ENCODE measurements around the gene IL21R.
"Not testable (repeated sequence)": the region's sequence is repeated elsewhere in the genome, so short reads cannot be mapped to it uniquely, and the experiment has no call there.

The IL21R gene

DNA sequence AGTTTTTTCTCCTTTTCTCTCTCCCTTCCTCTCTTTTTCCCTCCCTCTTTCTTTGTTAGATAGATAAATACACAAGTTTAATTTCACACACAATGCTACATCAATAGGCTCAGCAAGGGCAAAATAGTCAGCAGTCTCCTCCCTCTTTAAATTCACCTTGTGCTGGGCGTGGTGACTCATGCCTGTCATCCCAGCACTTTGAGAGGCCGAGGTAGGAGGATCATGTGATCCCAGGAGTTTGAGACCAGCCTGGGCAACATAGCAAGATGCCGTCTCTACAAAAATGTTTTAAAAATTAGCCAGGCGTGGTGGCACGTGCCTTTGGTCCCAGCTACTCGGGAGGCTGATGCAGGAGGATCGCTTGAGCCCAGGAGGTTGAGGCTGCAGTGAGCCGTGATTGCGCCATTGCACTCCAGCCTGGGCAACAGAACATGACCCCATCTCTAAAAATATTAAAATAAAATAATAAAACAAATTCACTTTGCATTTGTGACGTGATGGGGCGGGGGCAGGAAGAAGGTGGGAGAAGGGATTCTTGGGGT, 27.4 kb downstream of the IL21R start:
- TF ChIP-seq, protein P1, sequence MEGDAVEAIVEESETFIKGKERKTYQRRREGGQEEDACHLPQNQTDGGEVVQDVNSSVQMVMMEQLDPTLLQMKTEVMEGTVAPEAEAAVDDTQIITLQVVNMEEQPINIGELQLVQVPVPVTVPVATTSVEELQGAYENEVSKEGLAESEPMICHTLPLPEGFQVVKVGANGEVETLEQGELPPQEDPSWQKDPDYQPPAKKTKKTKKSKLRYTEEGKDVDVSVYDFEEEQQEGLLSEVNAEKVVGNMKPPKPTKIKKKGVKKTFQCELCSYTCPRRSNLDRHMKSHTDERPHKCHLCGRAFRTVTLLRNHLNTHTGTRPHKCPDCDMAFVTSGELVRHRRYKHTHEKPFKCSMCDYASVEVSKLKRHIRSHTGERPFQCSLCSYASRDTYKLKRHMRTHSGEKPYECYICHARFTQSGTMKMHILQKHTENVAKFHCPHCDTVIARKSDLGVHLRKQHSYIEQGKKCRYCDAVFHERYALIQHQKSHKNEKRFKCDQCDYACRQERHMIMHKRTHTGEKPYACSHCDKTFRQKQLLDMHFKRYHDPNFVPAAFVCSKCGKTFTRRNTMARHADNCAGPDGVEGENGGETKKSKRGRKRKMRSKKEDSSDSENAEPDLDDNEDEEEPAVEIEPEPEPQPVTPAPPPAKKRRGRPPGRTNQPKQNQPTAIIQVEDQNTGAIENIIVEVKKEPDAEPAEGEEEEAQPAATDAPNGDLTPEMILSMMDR (IDR thresholded peaks at IDR 0.05) = no peak
- no peak for TF ChIP-seq ZFX (IDR thresholded peaks at IDR 0.05; ENCODE audit: borderline replicate concordance)
- H3K27ac ChIP-seq = no peak overlapping the region

DNA sequence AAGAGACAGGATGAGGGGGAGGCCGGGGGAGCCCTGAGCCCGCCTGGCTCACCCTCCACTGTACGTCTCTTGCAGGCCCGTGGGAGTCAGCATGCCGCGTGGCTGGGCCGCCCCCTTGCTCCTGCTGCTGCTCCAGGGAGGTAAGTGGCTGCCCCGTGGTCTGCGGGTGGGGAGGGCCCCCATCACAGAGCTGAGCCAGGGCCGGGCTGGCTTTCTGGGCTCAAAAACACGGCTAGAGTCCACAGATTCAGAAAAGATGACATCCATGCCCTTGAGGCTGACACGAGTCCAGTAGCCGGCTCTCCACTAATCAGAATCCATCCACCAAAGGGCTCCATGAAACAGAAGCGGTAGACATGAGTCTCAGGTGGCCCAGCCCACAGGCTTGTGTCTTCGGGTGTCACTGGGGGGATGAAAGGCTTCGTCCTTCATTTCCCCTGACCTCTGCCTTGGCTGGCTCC, 28.0 kb downstream of the IL21R start:
- no peak overlapping the region for H3K27ac ChIP-seq
- no peak for TF ChIP-seq ZFX (IDR thresholded peaks at IDR 0.05; ENCODE audit: borderline replicate concordance)
- TF ChIP-seq, protein P1 (IDR thresholded peaks at IDR 0.05) = no peak

DNA sequence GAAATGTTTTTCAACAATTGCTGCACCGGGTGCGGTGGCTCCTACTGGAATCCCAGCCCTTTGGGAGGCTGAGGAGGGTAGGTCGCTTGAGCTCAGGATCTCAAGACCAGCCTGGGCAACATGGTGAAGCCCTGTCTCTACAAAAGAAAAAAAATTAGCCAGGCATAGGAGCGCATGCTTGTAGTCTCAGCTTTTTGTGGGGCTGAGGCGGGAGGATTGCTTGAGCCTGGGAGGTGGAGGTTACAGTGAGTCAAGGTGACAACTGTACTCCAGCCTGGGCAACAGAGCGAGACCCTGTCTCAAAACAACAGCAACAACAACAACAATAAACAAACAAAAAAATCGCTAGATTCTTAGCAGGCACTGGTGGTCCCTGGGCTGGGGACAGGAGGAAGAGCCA, 28.5 kb downstream of the IL21R start:
- no peak overlapping the region for H3K27ac ChIP-seq

DNA sequence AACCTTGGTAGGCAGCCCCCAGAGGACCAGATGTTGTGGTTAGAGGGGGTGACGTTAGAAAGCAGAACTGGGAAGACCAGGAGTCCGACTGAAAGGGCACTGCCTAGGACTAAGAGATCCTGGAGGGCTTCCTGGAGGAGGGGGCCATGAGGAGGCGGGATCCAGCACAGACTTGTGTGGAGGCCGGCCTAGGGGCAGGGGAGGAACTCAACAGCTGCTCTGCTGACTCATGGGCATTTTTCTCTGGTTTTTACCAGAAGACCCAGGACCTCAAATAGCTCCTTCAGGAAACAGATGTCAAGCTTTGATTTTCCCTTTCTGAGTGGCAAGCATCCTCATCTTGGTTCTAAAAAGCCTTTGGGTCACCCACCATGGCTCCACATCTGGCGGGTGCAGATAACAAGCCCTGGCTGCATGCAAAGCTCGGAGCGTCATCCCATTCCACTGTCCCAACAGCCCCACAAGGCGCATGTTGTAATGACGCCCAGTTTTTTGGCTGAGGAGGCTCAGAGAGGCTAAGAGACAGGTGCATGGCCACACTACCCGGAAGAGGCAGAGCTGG, 29.0 kb downstream of the IL21R start:
- TF ChIP-seq ZFX (IDR thresholded peaks at IDR 0.05; ENCODE audit: borderline replicate concordance) = no peak
- TF ChIP-seq, protein P1 (IDR thresholded peaks at IDR 0.05) = no peak
- no peak overlapping the region for H3K27ac ChIP-seq

More for the DNA sequence above, 28.5 kb downstream of the IL21R start:
- no peak for TF ChIP-seq ZFX (IDR thresholded peaks at IDR 0.05; ENCODE audit: borderline replicate concordance)
- TF ChIP-seq, protein P1 (IDR thresholded peaks at IDR 0.05) = no peak

DNA sequence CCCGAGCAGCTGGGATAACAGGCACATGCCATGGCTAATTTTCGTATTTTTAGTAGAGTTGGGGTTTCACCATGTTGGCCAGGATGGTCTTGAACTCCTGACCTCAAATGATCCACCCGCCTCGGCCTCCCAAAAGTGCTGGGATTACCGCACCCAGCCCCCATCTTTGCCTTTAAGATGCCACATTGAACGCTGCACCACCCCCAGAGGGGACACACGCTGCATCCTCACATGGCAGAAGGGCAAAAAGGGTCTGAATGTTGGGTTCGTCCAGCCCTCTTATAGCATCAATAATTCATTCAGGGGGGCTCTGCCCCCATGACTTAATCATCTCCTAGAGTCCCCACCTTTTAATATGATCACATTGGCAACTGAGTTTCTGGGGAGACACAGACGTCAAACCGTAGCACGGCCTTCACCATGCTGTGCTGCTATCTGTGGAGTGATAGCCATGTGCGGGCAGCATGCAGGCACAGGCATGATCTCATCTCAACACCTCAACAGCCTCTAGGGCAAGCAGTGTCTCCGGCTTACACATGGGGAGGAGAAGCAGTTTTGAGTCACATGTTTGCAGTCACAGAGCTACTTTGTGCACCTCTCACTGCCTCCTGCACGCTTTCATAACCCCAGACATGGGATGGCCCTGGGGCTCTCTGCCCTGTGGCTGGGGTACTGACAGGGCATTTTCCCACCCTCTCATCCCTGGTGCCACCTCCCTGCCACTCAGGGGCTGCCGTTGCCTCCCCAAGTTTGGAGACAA, 30.0 kb downstream of the IL21R start:
- no peak overlapping the region for H3K27ac ChIP-seq
- TF ChIP-seq, protein P1 (IDR thresholded peaks at IDR 0.05) = no peak
- no peak for TF ChIP-seq ZFX (IDR thresholded peaks at IDR 0.05; ENCODE audit: borderline replicate concordance)

DNA sequence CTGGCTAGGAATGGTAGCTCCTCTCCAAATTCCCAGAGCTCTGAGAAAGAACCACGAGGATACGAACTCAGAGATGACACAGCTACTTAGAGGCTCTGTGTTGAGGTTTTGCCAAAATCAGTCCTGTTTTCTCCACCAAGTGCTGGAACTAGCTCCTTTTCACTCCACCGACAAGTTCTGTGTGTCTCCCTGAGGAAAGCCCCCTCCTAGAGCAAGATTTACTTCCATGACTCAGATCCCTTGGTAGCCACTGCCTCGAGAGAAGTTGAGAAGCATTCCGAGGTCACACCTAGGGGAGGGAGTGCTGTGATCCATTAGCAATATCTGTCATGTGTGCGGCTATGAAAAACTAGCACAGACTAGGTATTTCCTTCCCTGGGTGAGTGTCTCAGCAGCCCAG, 30.6 kb downstream of the IL21R start:
- no peak overlapping the region for H3K27ac ChIP-seq
- TF ChIP-seq, protein P1 (IDR thresholded peaks at IDR 0.05) = no peak
- TF ChIP-seq ZFX (IDR thresholded peaks at IDR 0.05; ENCODE audit: borderline replicate concordance) = no peak

DNA sequence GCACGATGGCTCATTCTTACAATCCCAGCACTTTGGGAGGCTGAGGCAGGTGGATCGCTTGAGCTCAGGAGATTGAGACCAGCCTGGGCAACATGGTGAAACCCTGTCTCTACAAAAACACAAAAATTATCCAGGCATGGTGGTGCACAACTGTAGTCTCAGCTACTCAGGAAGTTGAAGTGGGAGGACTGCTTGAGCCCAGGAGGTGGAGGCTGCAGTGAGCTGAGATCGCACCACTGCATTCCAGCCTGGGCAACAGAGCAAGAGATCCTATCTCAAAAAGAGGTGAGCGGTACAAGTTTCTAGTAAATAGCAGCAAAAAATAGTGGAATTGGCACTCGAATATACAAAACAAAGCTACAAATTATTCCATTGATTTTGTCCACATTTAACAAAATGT, 31.2 kb downstream of the IL21R start:
- not testable (repeated sequence) for H3K27ac ChIP-seq
